CD4-positive, alpha-beta T cell treated with Interleukin-4 for 1 hour (primary cell): ENCODE data around the gene HIBCH.
"Not testable (repeated sequence)": the region's sequence is repeated elsewhere in the genome, so short reads cannot be mapped to it uniquely, and the experiment has no call there.

Experiments
- DNase-seq, 2 donors: peaks; one replicate each; pipeline ENCODE4 v3.0.0-alpha.2; 2020 to 2022

Gene HIBCH

DNA sequence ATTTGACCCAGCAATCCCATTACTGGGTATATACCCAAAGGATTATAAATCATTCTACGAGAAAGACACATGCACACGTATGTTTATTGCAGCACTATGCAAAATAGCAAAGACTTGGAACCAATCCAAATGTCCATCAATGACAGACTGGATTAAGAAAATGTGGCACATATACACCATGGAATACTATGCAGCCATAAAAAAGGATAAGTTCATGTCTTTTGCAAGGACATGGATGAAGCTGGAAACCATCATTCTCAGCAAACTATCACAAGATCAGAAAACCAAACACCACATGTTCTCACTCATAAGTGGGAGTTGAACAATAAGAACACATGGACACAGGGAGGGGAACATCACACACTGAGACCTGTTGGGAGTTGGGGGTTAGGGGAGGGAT lies 96.9 kb downstream of the HIBCH start:
- not testable (repeated sequence) for DNase-seq

DNA sequence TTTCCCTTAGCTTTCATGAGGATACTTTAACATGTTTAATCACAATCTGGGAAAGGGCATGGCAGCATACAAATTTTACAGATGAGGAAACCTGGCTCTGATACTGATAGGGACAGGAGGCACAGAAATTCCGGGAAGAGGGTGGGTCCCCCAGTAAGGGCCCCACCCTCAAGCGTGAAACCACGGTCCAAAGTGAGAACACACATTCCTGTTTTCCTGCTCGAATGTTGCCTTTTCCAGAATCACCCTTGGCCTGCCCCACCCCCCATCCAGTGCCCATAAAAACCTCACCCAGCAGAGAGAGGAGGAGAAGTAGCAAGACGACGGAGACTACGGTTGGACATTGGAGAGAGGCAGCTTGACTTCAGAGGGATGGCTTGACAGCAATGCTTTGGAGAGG lies 98.2 kb downstream of the HIBCH start:
- DNase-seq, result no peak

DNA sequence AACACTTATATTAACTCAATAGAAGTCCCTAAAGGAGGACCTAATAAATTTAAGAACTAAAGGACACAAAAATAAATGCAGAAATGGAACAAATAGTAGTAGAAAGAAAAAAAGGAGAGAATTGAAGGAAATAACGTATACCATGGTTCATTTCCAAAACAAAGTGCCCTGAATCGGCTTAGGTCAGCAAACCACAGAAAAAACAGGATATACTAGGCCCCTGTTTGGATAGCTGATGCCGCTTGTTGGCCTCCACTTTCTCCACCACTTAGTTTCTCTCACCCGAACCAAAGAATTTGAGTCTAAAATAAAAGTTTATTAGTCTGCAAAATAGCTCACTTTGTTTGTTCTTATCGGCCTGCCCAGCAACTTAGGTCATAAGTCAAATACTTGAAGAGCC lies 100.4 kb downstream of the HIBCH start:
- DNase-seq, result no peak

DNA sequence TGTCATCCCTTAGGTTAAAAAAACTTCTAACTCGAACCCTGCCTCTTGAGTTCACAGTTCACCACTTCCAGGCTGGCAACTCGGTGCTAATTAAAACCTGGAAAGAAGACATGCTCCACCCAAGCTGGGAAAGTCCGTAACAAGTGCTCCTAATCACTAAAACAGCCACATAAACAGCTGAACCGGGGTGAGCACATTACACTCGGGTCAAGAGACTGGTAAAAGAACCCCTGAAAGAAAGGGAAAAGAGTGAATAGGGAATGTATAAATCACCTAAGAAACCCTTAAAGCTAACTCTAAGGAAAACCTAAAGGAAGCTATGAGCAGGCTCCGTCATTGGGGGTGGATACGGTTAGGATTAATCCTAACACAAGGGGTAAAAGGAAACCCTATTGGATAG lies 102.0 kb downstream of the HIBCH start:
- DNase-seq, result no peak

DNA sequence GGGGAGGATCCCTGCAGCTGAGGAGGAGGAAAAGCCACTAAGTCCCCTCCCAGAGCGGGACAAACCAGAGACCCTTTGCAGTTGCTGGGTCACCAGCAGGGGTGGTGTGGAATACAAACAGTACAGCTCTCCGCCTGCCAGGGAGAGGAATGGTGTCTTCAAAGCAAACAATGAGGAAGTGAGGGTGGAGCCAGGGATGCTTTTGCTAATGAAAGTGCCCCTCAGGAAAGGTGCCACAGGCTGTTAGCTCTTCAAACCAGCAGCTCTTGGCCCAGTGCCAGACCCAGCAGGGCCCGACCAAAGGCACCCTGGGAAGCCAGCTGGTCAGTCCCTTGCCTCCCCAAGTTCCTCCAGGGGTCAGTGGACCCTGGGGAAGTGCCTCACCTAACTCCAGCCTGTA lies 102.8 kb downstream of the HIBCH start:
- no peak for DNase-seq

DNA sequence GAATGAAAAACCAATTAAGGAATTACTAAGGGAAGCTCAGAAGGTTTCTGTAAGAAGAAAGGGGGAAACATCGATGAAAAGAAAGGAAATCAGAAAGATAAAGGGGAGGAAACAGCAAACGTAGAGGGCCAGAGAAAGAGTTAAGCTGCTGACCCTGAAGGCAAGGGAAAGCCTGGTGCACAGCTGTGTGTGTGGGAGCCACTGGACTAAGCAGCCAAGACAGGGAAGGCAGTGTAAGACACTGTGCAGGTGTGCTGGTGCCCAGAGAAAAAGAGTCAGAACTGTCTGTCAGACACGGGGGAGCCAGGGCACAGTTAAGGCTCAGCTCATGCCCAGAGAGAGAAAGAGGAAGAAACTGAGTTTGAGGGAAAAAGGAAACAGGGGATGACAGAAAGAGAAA lies 104.0 kb downstream of the HIBCH start:
- no peak for DNase-seq

DNA sequence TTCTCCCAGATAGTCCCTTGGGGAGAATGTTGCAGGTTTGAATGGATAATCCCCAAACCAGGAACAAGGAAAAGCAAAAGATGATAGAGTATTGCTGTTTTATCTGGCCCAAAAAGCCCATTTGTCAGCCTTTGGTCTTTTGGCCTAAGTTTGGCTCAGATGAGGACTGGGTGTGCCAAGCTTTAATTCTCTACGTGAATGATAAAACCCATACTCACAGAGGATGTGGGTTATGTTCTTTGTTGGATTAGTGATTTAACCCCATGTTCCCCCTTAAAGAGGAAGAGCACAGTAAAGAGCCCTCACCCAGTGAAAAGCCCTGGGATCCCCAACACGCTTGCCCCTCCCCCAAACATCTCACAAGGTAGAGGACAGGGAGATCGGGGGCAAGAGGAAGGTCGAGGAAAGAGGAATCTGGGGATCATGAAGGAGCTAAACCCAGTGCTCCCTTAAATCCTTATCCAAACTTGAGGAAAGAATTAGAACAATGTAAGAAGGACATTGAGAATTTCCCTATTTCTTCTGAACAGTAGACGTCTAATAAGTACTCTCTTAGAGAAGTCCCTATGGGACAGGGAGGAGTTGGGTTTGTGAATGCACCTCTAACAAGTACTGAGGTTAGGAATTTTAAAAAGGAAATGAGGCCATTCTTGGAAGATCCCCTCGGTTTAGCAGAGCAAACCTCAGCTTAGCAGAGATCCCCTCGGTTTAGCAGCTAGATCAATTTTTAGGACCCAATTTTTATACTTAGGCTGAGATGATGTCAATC lies 105.0 kb downstream of the HIBCH start:
- DNase-seq, result no peak

DNA sequence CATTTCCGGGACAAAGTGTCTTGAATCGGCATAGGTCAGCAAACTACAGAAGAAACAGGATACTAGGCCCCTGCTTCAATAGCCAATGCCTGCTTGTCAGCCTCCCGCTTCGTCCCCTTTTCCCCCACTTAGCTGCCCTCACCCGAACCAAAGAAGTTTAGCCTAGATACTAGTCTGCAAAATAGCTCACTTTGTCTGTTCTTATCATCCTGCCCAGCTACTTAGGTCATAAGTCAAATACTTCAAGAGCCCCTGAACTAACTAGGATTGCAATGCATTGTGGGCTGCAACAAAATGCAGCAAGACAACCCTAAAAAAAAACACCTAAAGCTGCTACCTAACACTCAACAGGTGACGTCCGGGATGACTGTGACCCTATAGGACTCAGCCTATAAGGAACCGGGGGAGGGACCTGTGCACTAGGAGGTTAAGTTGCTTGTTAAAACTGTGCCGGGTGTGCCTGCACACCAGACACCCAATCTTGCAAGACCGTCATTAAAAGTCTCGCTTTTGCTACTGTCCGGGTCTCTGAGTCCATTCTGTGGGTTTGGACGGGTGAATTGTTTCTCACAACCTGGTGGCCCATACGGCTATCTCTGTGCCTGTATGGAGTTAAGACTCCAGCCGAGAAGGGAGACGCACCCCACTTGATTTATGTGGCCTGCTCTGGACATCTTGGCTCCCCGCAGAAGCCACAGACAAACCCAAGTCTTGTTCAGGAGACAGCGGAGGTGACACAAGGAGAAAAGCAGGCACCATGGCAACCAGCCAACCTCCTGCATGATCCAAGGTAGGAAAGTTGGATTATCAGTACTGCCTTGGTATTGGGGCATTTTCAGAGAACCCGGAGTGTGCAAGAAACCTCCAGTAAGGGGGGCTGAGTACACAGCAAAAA lies 105.9 kb downstream of the HIBCH start:
- DNase-seq, result no peak

DNA sequence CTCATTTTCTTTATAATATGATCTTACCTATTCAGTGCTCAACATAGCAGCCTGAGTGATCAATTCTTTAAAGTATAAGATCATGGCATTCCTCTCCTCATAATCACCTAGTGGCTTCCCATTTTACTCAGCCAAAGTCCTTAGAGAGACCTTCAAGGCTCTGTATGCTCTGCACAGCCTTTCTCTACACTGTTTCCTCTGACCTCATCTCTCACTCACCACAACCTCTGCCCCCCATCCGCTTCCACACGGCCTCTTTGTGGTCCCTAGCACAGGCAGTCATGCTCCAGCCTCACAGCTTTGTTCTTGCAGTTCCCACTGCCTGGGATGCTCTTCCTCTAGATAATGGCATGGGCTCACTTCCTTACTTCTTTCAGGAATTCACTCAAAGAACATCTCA lies 109.2 kb downstream of the HIBCH start:
- DNase-seq, result no peak

DNA sequence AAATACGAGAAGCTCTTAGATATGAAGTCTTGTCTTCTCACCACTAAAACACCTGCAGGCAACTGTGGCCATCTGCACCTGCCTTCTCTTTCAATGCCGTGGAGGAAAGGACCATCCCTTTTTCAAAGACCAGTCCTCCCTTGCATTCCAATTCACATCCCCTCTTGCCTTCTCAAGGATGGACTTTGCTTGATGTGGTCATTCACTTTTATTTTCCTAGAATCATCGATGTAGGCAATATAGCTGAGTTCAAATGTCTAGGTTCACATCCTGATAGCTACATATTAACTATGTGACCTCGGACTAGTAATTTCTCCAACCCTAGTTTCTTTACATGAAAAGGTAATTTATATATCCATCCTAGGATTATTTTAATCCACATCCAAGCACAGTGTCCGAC lies 110.1 kb downstream of the HIBCH start:
- DNase-seq, result no peak

DNA sequence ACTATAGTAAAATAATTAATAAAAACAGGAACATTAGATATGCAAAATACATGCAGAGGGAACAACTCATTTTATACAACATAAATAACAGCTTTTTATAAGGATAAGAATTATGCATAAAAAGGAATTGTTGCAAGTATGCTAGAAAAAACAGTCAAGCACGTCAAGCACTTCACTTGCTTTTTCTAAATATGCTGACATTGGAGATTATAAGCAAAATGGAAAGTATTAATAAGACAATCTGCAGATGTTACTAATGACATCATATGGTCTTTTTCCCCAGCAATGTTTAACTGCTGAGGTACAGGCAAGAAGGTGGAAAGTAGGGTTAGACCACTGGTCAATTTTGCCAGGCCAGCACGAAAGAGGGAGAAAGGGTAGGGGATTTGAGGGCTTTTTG lies 111.7 kb downstream of the HIBCH start:
- DNase-seq, result no peak

DNA sequence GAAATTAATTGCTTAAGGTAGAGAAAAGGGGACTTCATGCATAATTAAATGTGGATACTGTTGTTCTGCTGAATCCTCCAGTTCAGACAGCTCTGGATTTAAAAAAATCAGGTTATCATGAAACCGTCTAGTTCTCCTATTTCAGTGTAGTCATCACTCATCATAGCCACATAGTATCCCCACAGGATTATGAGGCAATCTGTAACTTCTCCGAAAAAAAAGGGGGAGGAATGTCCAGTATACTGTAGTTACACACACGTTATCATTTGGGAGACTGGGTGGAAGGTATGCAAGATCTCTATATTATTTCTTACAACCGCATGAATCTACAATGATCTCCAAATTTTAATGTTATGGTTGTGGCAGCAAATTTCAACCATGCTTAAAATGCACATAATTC lies 114.0 kb downstream of the HIBCH start:
- no peak for DNase-seq

DNA sequence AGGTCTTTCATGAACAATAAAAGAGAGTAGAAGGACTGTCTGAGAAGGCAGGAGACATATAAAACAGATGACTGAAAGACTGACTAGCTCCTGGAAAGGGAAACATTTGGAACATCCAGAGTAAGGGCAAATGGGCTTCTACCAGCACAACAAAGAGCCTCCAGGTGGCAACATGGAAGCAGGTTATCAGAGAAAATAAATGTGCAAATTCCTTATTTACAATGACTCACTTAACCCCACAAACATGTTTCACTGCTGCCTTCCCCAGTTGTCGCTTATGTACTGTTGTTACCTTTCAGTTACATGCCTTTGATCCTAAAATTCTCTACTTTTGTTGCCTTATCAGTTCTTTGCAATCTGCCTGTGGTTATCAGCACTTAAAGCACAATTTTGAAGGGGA lies 117.0 kb downstream of the HIBCH start:
- no peak for DNase-seq

DNA sequence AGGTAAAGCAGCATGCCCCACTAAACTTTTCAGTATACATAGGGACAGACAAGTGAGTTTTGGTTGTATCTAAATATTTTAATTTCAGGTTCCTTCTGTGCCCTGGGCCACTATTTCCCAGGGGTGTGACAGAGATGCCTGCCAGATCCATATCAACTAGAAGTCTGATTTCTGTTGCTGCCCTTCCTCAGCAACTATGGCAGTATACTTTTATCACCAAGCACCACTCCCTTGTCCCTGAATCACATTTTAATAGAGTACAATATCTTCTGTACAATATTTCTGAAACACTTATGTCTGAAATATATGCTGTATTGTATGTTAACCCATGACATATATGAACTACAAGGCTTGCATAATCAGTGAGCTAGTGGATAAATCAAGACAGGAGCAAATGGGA lies 117.6 kb downstream of the HIBCH start:
- DNase-seq, result no peak

DNA sequence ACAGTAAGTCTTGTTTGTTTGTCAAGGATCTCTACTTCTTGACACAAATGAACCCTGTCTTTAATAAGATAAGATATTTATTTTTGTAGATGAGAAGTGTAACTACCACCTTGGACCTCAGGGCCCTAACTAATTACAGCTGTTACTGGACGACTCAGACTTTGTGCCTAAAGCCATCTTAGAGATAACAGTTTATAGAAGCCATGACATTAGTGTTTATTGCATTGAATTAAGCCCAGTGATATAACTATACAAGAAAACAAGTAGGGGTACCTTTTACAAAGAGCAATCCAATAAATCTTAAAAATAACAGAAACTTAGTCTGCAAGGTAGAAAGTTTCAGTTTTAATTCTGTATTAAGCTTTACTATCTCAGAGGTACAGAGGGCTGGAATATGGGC lies 119.0 kb downstream of the HIBCH start:
- no peak for DNase-seq

DNA sequence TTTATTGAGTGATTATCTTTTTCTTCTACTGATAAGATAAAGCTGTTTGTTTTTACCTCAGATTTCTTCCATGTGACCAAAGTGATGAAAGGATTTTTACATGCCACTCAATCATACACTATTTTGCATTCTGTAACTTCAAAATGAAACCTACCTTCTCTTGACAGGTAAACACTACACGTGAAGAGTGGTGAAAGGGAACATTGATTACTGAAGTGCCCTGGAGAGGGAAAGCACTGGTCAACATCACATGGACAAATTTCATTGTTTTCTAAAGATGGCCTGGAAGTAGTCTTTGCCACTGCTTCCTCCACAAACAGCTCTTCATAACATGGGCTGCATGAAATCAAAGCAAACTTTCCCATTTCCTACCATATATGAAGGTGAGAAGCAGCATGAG lies 120.1 kb downstream of the HIBCH start:
- no peak for DNase-seq

DNA sequence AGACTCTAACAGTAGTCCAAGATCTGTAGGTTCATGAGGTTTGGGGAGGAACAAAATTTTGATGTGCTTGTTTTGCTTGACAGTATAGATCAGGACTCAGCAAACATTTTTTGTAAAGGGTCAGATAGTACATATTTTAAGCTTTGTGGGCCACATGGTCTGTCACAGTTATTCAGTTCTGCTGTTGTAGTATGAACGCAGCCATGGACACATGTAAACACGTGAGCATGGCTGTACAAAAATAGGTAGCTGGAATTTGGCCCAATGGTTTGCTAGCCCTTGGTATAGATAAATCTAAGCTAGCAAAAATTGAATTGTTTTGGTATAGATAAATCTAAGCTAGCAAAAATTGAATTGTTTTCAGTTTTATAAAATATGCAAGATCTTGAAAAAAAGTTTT lies 120.5 kb downstream of the HIBCH start:
- DNase-seq, result no peak

DNA sequence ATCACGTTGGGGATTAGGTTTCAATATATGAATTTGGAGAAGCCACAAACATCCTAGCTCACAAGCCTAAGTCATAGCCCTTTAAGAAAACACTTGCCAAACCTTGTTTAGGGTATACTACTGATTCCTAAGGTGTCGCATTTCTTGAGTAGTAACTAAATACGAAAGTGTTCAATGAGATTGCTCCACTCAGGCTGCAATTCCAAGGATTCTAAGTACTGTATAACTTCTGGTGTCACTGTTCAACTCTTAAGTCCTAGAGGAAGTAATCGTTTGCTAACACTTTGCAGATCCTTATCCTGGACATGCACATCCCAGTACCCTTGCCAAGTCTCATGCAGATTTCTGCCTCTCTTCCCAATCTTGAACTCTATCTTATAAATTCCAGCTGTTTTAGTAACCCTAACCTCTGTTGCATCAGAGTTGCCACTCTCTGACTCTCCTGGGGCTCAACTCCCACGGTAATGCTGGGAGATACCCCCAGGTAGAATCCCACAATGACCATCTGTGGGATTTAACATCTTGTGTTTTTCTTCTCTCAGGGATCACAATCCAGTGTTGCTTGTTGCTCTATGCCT lies 122.4 kb downstream of the HIBCH start:
- DNase-seq, result no peak

DNA sequence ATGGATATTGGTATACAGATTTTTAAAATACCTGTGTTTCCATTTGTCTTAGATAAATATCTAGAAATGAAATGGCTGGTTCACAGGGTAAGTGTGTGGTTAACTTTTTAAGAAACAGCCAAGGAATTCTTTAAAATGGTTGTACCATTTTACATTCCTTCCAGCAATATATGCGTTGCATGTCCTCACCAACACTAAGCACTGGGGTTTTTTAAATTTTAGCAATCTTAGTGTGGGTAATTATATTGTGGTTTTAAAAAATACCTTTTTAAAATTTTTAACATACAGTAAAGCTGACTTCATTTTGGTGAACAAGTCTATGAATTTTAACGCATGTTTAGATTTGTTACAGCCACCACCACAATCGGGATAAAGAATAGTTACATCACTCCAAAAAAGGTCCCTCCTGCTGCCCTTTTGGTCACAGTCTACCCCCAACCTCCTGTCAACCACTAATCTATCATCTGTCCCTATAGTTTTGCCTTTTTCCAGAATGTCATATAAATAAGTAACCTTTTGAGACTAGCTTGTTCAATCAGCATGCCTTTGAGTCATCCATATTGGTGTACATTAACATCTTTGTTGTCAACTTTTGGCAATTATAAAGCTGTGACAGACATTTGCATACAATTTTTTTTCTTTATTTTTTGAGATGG lies 129.0 kb downstream of the HIBCH start:
- no peak for DNase-seq

DNA sequence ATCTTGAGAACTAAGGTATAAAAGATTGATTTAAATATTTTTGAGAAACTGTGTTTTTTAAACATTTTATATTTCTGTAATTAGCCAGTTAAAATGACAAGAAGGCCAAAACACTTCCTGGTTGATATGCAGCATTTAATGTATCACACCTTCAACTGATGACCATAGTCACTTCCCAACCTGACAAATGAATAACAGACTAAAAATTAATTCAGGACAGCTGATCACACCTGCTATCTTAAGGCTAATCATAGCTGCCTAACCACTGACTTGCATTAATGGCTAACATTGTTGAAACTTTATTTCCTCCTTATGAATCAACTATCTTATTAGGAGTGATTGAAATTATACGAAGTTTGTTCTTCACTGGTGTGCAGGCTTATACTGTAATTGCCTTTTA lies 131.3 kb downstream of the HIBCH start:
- no peak for DNase-seq

DNA sequence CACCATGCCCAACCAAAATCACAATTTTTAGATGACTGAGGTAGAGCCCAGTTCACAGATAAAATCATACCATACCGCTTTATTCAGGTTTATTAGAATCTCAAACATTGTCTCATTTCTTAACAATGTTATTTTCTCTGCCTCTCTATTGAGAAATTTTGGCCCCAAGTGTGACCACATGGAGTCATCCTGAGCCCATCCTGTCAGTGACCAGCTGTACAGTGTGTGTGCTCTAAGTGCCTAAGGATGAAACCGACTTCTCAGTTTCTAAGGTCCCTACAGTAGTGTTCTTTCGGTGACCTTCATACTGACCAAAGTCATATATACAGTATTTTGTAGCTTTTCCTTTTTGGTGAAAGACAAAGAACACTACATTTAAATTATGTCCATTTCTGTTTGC lies 133.4 kb downstream of the HIBCH start:
- DNase-seq, result no peak

DNA sequence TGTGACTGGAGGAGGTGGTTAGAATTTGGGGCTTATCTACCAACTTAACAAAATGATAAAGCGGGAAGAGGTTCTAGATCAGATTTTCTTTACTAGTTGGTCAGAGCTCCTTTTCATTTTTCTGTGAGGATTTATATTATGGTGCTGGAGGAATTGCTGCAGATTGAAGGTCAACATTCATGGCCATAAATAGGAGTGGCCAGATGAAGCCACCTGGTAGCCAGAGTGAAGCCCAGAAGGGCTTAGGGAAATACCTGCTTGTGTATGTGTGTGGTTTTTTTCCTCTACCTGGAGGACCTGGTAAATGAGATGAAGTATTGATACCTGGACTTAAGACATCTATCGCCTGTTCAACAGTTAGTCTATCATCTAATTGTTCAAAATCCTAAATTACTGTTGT lies 134.2 kb downstream of the HIBCH start:
- DNase-seq, result no peak

DNA sequence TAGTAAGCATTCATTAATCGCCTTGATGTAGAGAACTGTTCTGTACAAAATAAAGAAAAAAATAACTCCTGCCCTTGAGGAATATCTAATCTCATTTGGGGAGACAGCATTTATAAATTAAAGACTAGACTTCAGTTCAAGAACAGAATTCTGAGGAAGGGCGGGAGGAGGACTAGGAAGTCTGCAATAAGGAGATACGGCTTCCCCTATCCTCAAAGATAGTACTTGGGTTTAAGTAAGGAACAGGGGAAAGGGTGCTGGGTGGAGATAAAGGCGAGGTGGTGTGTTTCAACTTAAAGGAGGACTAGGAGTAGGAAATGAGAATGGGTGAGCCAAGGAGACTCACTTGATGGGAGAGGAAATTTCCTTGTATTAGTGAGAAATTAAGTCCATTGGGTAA lies 135.2 kb downstream of the HIBCH start:
- no peak for DNase-seq

DNA sequence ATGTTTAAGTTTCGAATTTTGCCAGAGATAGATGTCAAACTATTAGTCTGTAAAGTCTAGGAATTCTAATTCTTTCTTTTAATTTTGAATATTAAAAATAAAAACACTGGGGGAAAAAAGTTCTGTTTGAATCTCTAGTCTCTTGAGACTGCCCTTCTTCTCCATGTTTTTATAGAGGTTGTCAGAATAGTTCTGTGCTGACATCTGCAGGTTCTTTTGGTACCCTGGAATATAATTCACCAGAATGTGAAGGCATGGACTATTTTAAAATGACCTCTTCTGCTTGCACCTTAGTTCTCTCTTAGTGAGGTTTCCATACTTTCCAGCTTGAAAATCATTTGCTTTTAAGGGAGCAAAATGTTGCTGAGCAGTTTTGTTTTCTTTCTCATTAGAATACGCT lies 136.1 kb downstream of the HIBCH start:
- no peak for DNase-seq
